ENCODE data around the gene CIAO2B. TPM values are rescaled to one million over a fixed set of nuclear protein-coding genes. Genes with fewer than 3 reads are reported as not detected.

The CIAO2B gene
- polyA plus RNA-seq, 1 donor from 2014 or later, result 339 TPM

DNA sequence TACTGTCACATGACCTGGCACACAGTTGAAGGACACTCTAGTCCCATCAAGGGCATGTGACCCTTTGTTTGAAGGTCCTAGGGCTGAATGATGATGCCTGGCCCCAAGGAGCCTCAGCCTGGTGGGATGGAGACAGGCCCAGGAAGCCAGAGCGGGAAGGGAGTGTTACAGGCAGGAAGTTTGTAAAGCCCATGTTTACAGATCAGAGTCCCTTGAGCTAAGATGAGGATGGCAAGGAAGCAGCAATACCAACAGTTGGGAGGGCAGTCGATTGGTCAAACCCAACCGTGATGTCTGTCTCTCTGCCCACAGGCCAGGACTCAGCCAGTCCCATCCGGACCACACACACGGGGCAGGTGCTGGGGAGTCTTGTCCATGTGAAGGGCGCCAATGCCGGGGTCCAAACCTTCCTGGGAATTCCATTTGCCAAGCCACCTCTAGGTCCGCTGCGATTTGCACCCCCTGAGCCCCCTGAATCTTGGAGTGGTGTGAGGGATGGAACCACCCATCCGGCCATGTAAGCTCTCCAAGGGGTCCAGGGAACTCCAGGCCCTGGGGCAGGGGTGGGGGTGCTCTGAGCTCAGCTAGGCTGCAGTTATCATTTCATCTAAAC, 3.6 kb upstream of the CIAO2B start:
- Histone ChIP-seq H2AFZ (ENCODE audit: low read depth, low read length) (no peak overlapping the region), H3K36me3 (ENCODE audit: insufficient read depth, low read length) (no peaks in the 10 kb centered on the region), H3K4me2 (ENCODE audit: low read length) (no peak overlapping the region), H3K9me3 (ENCODE audit: low read length) (no peaks in the 10 kb centered on the region), H3K27me3 (ENCODE audit: insufficient read depth, low read depth, low read length) (no peaks in the 10 kb centered on the region), H3F3A (ENCODE audit: insufficient read depth, low read length, poor library complexity, severe bottlenecking) (no peaks in the 10 kb centered on the region), H3K9ac (ENCODE audit: low read length) (no peak overlapping the region), H3K79me2 (replicated peaks; ENCODE audit: insufficient read depth, low read length) (peaks cover 10% of the 10 kb centered on the region), H3K4me3 (ENCODE audit: low read length) (peak overlapping the region; percentile 5), H3K9me2 (ENCODE audit: insufficient read depth, low read length) (no peaks in the 10 kb centered on the region), H3K27ac (ENCODE audit: low read length) (no peak overlapping the region), H4K20me1 (ENCODE audit: insufficient read depth) (peaks cover 5% of the 10 kb centered on the region)
- no peak for TF ChIP-seq EZH2 (IDR thresholded peaks at IDR 0.05; ENCODE audit: borderline replicate concordance, insufficient read depth, low read length, poor library complexity, severe bottlenecking)
- TF ChIP-seq CTCF (IDR thresholded peaks at IDR 0.05; ENCODE audit: poor library complexity, severe bottlenecking), result no peak
- TF ChIP-seq, protein P1, sequence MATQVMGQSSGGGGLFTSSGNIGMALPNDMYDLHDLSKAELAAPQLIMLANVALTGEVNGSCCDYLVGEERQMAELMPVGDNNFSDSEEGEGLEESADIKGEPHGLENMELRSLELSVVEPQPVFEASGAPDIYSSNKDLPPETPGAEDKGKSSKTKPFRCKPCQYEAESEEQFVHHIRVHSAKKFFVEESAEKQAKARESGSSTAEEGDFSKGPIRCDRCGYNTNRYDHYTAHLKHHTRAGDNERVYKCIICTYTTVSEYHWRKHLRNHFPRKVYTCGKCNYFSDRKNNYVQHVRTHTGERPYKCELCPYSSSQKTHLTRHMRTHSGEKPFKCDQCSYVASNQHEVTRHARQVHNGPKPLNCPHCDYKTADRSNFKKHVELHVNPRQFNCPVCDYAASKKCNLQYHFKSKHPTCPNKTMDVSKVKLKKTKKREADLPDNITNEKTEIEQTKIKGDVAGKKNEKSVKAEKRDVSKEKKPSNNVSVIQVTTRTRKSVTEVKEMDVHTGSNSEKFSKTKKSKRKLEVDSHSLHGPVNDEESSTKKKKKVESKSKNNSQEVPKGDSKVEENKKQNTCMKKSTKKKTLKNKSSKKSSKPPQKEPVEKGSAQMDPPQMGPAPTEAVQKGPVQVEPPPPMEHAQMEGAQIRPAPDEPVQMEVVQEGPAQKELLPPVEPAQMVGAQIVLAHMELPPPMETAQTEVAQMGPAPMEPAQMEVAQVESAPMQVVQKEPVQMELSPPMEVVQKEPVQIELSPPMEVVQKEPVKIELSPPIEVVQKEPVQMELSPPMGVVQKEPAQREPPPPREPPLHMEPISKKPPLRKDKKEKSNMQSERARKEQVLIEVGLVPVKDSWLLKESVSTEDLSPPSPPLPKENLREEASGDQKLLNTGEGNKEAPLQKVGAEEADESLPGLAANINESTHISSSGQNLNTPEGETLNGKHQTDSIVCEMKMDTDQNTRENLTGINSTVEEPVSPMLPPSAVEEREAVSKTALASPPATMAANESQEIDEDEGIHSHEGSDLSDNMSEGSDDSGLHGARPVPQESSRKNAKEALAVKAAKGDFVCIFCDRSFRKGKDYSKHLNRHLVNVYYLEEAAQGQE (IDR thresholded peaks at IDR 0.05; ENCODE audit: borderline replicate concordance), result no peak
- TF ChIP-seq POLR2AphosphoS5 (IDR thresholded peaks at IDR 0.05), result no peak
- TF ChIP-seq MXI1 (conservative IDR thresholded peaks at IDR 0.05; ENCODE audit: poor library complexity, severe bottlenecking), result no peak
- no peak for TF ChIP-seq SMC3 (conservative IDR thresholded peaks at IDR 0.05; ENCODE audit: poor library complexity)
- TF ChIP-seq EP300 (conservative IDR thresholded peaks at IDR 0.05; ENCODE audit: poor library complexity, severe bottlenecking), result no peak
- no peak for TF ChIP-seq RAD21 (conservative IDR thresholded peaks at IDR 0.05)
- no peak for TF ChIP-seq TAF1 (IDR thresholded peaks at IDR 0.05; ENCODE audit: low read depth)

DNA sequence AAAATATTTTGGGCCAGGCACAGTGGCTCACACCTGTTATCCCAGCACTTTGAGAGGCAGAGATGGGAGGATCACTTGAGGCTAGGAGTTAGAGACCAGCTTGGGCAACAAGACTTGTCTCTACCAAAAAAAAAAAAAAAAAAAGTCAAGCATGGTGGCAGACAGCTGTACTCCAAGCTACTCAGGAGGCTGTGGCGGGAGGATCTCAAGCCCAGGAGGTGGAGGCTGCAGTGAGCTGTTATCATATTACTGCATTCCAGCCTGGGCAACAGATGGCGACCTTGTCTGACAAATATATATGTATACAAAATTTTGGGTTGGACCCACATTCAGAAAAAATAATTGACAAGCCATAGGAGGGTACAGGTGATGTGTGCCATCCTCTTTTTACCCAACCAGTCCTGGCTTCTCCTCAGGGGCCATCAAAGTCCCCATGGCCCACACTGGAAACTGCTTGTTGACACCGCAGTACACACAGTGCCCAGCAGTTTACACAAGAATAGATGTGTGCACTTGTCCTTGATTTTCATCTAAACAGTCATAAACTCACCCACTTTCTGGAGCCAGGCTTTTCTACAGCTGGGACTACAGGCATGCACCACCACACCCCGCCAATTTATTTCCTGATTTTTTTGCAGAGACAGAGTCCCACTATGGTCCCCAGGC, 2.8 kb upstream of the CIAO2B start:
- Histone ChIP-seq H3K9me2 (ENCODE audit: insufficient read depth, low read length) (no peaks in the 10 kb centered on the region), H4K20me1 (ENCODE audit: insufficient read depth) (peaks cover 5% of the 10 kb centered on the region), H3K27me3 (ENCODE audit: insufficient read depth, low read depth, low read length) (no peaks in the 10 kb centered on the region), H3K9ac (ENCODE audit: low read length) (no peak overlapping the region), H3F3A (ENCODE audit: insufficient read depth, low read length, poor library complexity, severe bottlenecking) (no peaks in the 10 kb centered on the region), H3K4me3 (ENCODE audit: low read length) (peak overlapping the region; percentile 99), H3K79me2 (replicated peaks; ENCODE audit: insufficient read depth, low read length) (peaks cover 10% of the 10 kb centered on the region), H3K36me3 (ENCODE audit: insufficient read depth, low read length) (no peaks in the 10 kb centered on the region), H3K9me3 (ENCODE audit: low read length) (no peaks in the 10 kb centered on the region), H2AFZ (ENCODE audit: low read depth, low read length) (no peak overlapping the region), H3K27ac (ENCODE audit: low read length) (no peak overlapping the region), H3K4me2 (ENCODE audit: low read length) (no peak overlapping the region)
- no peak for TF ChIP-seq RAD21 (conservative IDR thresholded peaks at IDR 0.05)
- TF ChIP-seq CTCF (IDR thresholded peaks at IDR 0.05; ENCODE audit: poor library complexity, severe bottlenecking), result no peak
- TF ChIP-seq TAF1 (IDR thresholded peaks at IDR 0.05; ENCODE audit: low read depth), result no peak
- TF ChIP-seq EP300 (conservative IDR thresholded peaks at IDR 0.05; ENCODE audit: poor library complexity, severe bottlenecking), result no peak
- TF ChIP-seq MXI1 (conservative IDR thresholded peaks at IDR 0.05; ENCODE audit: poor library complexity, severe bottlenecking), result no peak
- no peak for TF ChIP-seq SMC3 (conservative IDR thresholded peaks at IDR 0.05; ENCODE audit: poor library complexity)
- no peak for TF ChIP-seq EZH2 (IDR thresholded peaks at IDR 0.05; ENCODE audit: borderline replicate concordance, insufficient read depth, low read length, poor library complexity, severe bottlenecking)
- no peak for TF ChIP-seq POLR2AphosphoS5 (IDR thresholded peaks at IDR 0.05)
- TF ChIP-seq, protein P1 (IDR thresholded peaks at IDR 0.05; ENCODE audit: borderline replicate concordance), result no peak
